ENCODE data around the gene PRICKLE3.

The PRICKLE3 gene

DNA sequence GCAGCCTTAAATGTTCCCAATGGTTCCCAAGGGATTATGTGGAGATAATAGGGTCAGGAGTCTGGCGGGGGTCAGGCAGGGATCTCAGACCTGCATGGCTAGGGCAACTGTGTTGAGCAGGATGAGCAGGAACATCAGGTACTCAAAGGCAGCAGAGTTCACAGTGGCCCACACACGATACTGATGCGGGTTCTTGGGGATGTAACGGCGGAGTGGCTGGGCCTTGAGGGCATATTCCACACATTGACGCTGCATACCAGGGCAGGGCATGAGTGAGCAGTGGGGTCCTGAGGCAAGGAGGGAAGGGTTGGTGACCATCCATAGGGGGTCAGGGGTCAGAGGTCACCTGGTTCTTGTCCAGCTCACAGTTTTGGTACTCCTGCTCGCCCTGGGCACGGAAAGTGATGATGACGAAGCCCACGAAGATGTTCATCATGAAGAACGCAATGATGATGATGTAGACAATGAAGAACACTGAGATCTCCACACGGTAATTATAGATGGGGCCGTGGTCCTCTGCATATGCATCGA lies 28.9 kb upstream of the PRICKLE3 start:
- H3K27me3 ChIP-seq (ENCODE audit: insufficient read depth, low read length, poor library complexity, severe bottlenecking), result no peaks in the 10 kb centered on the region
- H2AFZ ChIP-seq (ENCODE audit: low read length), result no peak overlapping the region
- no peak overlapping the region for H3K9ac ChIP-seq (ENCODE audit: low read depth, low read length, poor library complexity, severe bottlenecking)
- no peaks in the 10 kb centered on the region for H3K4me1 ChIP-seq (ENCODE audit: insufficient read depth, low read length, poor library complexity, severe bottlenecking)
- no peak overlapping the region for H3K4me2 ChIP-seq (ENCODE audit: low read depth, low read length, poor library complexity, severe bottlenecking)
- H4K20me1 ChIP-seq (ENCODE audit: insufficient read depth, low read length, poor library complexity, severe bottlenecking), result no peaks in the 10 kb centered on the region
- H3K36me3 ChIP-seq (ENCODE audit: insufficient read depth, low read length), result no peaks in the 10 kb centered on the region
- no peaks in the 10 kb centered on the region for H3F3A ChIP-seq (ENCODE audit: low read depth)
- H3K9me3 ChIP-seq (ENCODE audit: insufficient read depth, low read depth, low read length), result no peaks in the 10 kb centered on the region
- H3K9me2 ChIP-seq (replicated peaks; ENCODE audit: low read depth, low read length), result no peaks in the 10 kb centered on the region
- H3K4me3 ChIP-seq (ENCODE audit: low read length, poor library complexity, severe bottlenecking), result no peak overlapping the region
- TF ChIP-seq EZH2phosphoT487 (IDR thresholded peaks at IDR 0.05; ENCODE audit: borderline replicate concordance), result no peak
- TF ChIP-seq, protein P1, sequence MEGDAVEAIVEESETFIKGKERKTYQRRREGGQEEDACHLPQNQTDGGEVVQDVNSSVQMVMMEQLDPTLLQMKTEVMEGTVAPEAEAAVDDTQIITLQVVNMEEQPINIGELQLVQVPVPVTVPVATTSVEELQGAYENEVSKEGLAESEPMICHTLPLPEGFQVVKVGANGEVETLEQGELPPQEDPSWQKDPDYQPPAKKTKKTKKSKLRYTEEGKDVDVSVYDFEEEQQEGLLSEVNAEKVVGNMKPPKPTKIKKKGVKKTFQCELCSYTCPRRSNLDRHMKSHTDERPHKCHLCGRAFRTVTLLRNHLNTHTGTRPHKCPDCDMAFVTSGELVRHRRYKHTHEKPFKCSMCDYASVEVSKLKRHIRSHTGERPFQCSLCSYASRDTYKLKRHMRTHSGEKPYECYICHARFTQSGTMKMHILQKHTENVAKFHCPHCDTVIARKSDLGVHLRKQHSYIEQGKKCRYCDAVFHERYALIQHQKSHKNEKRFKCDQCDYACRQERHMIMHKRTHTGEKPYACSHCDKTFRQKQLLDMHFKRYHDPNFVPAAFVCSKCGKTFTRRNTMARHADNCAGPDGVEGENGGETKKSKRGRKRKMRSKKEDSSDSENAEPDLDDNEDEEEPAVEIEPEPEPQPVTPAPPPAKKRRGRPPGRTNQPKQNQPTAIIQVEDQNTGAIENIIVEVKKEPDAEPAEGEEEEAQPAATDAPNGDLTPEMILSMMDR (conservative IDR thresholded peaks at IDR 0.05; ENCODE audit: low read length), result no peak
- no peaks in the 10 kb centered on the region for H3K79me2 ChIP-seq (ENCODE audit: insufficient read depth, low read length)

GRCh38 chrX:49214416-49214815 lies 28.2 kb upstream of the PRICKLE3 start:
- H3K36me3 ChIP-seq (ENCODE audit: insufficient read depth, low read length), result no peaks in the 10 kb centered on the region
- no peaks in the 10 kb centered on the region for H3K9me3 ChIP-seq (ENCODE audit: insufficient read depth, low read depth, low read length)
- no peaks in the 10 kb centered on the region for H3K27me3 ChIP-seq (ENCODE audit: insufficient read depth, low read length, poor library complexity, severe bottlenecking)
- no peak overlapping the region for H3K9ac ChIP-seq (ENCODE audit: low read depth, low read length, poor library complexity, severe bottlenecking)
- H3F3A ChIP-seq (ENCODE audit: low read depth), result no peaks in the 10 kb centered on the region
- H3K4me1 ChIP-seq (ENCODE audit: insufficient read depth, low read length, poor library complexity, severe bottlenecking), result no peaks in the 10 kb centered on the region
- H3K9me2 ChIP-seq (replicated peaks; ENCODE audit: low read depth, low read length), result no peaks in the 10 kb centered on the region
- no peaks in the 10 kb centered on the region for H3K79me2 ChIP-seq (ENCODE audit: insufficient read depth, low read length)
- H4K20me1 ChIP-seq (ENCODE audit: insufficient read depth, low read length, poor library complexity, severe bottlenecking), result no peaks in the 10 kb centered on the region
- no peak overlapping the region for H3K4me2 ChIP-seq (ENCODE audit: low read depth, low read length, poor library complexity, severe bottlenecking)
- no peak overlapping the region for H2AFZ ChIP-seq (ENCODE audit: low read length)
- no peak for TF ChIP-seq EZH2phosphoT487 (IDR thresholded peaks at IDR 0.05; ENCODE audit: borderline replicate concordance)
- TF ChIP-seq, protein P1 (conservative IDR thresholded peaks at IDR 0.05; ENCODE audit: low read length), result no peak
- no peak overlapping the region for H3K4me3 ChIP-seq (ENCODE audit: low read length, poor library complexity, severe bottlenecking)

DNA sequence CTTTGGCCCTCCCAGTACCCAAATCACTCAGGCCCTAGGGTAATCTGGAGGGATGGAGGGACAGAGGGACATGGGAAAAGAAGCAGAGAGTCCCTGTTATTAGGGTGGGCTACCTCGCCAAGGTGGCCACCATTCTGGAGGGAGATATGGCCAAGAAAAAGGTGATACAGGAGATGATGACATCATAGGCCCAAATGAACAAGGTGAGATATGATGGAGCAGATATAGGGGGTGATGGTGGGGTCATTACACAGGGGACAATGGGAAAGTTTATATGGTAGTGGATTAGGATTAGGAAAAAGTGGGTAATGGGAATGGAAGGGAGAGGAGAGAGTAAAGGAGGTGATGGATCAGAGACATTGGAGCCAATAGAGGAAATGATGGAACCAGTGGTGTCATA lies 26.7 kb upstream of the PRICKLE3 start:
- Histone ChIP-seq H3K9me2 (replicated peaks; ENCODE audit: low read depth, low read length) (no peaks in the 10 kb centered on the region), H4K20me1 (ENCODE audit: insufficient read depth, low read length, poor library complexity, severe bottlenecking) (no peaks in the 10 kb centered on the region), H3K9me3 (ENCODE audit: insufficient read depth, low read depth, low read length) (no peaks in the 10 kb centered on the region), H3K4me2 (ENCODE audit: low read depth, low read length, poor library complexity, severe bottlenecking) (no peak overlapping the region), H3K4me3 (ENCODE audit: low read length, poor library complexity, severe bottlenecking) (no peak overlapping the region), H3K27me3 (ENCODE audit: insufficient read depth, low read length, poor library complexity, severe bottlenecking) (no peaks in the 10 kb centered on the region), H3K9ac (ENCODE audit: low read depth, low read length, poor library complexity, severe bottlenecking) (no peak overlapping the region), H2AFZ (ENCODE audit: low read length) (no peak overlapping the region), H3K79me2 (ENCODE audit: insufficient read depth, low read length) (no peaks in the 10 kb centered on the region), H3K36me3 (ENCODE audit: insufficient read depth, low read length) (no peaks in the 10 kb centered on the region), H3K4me1 (ENCODE audit: insufficient read depth, low read length, poor library complexity, severe bottlenecking) (no peaks in the 10 kb centered on the region), H3F3A (ENCODE audit: low read depth) (no peaks in the 10 kb centered on the region)
- TF ChIP-seq, protein P1 (conservative IDR thresholded peaks at IDR 0.05; ENCODE audit: low read length), result no peak
- TF ChIP-seq EZH2phosphoT487 (IDR thresholded peaks at IDR 0.05; ENCODE audit: borderline replicate concordance), result no peak
